ENCODE results near the gene ENDOV.

Gene ENDOV

DNA sequence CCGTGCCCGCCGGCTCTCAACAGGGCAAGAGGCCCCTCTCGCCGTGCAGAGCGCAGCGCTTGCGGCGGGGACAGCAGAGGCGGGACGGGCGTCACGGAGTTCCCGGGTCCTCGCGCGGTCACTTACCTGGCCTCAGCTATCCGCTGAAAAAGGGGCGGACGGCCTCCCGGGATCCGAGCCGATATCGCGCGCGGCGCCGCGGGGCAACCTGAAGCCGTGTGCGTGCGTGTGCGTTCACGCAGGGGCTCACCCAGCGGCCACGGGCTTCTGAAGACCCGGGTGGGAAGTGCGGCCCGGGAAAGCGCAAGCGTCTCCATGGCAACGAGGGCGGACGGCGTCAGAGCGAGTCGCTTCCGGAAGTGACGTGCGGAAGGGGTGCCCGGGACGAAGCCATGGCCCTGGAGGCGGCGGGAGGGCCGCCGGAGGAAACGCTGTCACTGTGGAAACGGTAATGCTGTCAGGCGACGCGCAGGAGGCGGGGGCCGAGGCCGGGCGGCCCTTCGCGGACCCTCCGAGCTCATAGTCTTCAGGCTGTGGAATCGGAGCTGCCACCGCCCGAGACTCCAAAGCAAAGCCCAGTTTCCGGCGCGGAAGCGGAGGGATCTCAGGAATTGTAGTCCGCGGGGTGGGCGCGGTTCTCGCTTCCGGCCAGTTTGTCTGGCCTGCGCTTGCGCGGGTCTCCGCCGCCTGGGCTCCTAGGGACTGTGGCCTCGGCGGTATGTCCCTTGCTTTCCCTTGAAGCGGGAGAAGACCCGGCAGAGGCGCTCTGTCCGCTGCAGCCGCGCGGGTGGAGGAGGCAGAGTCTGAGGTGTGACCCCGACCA is at the start of gene ENDOV:
Gene ENDOV, plus strand, starts transcription at position 365 of the 823 bp plus-strand sequence. Its CDS starts 28 bp downstream, at position 393.
- peak within 1 kb of the TSS; percentile 83 for H3K4me3 Mint-ChIP-seq
- peak; percentile 81 to 94 for DNase-seq (ENCODE audit: low spot score in 2 of 2)
- H3K4me1 Mint-ChIP-seq: peaks cover 39% of the 10 kb centered on the region
- H3K9me3 Mint-ChIP-seq: no peaks in the 10 kb centered on the region
- ATAC-seq: peak; percentile 96
- H3K36me3 Mint-ChIP-seq: peaks cover 26% of the 10 kb centered on the region
- peak within 1 kb of the TSS; percentile 75 for H3K27ac Mint-ChIP-seq

DNA sequence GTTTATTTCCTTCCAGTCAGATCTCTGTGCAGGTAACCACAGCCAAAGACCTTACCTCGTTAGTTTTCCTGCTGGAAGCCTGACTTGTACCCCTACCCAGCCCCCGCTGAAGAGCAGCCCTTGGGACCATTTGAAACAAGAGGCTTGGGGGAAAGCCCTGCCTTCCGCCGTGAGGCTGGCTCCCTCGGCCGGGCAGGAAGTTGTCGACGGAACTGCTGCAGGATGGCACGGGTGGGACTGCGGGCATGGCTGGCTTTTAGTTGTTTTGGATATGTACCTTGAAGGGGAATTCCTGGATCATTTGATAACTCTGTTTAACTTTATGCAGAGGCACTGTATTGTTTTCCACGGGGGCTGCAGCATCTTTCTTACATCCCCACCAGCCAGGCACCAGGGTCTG is 49.0 kb upstream of the ENDOV start:
- H3K27ac Mint-ChIP-seq: peak overlapping the region; percentile 50
- no peaks in the 10 kb centered on the region for H3K4me1 Mint-ChIP-seq
- H3K9me3 Mint-ChIP-seq: no peaks in the 10 kb centered on the region
- DNase-seq (ENCODE audit: low spot score in 2 of 2) (no peak), ATAC-seq (peak; percentile 7)
- H3K4me3 Mint-ChIP-seq: no peak overlapping the region
- peaks cover 100% of the 10 kb centered on the region for H3K36me3 Mint-ChIP-seq

DNA sequence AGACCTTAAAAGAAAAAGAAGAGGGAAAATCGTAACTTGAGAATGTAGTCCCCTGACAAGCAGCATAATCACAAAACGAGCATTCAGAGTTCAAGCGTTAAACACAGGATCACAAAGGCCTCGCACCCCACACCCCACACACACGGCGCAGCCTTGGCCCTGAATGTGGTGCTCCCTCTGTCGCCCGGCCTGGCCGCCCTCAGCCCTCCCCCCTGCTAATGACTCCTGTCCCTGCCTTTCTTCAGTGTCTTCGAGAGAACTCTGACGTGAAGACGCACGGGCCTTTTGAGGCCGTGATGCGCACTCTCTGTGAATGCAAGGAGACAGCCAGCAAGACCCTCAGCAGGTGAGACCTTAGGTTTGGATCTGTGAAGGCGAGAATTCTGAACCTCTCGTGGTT is 47.5 kb upstream of the ENDOV start:
- no peak for ATAC-seq

DNA sequence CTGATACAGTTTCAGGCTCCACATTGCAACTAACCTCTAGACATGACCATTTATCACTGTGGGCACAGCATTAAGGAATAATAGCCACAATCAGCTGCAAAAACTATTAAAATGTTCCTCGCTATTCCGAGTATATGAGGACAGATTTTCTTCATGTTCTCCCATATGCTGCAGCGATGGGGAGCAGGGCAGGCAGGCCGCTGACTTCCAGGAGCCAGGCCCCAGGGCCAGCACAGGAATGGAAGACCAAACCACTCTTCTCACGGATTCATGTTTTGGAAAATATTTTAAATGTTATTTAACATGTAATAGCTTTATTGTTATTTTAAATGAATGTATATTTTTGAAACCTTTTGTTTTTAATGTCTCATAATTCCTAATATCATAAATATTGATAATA is 43.8 kb upstream of the ENDOV start:
- Mint-ChIP-seq H3K36me3 (peaks cover 100% of the 10 kb centered on the region), H3K27ac (no peak overlapping the region), H3K4me1 (no peaks in the 10 kb centered on the region), H3K4me3 (no peak overlapping the region), H3K9me3 (no peaks in the 10 kb centered on the region)
- ATAC-seq (no peak), DNase-seq (ENCODE audit: low spot score in 2 of 2) (no peak)

More for the DNA sequence above, 47.5 kb upstream of the ENDOV start:
- DNase-seq (ENCODE audit: low spot score in 2 of 2): no peak
- Mint-ChIP-seq H3K27ac (peak overlapping the region; percentile 69), H3K9me3 (no peaks in the 10 kb centered on the region), H3K4me1 (no peaks in the 10 kb centered on the region), H3K36me3 (peaks cover 100% of the 10 kb centered on the region), H3K4me3 (no peak overlapping the region)

DNA sequence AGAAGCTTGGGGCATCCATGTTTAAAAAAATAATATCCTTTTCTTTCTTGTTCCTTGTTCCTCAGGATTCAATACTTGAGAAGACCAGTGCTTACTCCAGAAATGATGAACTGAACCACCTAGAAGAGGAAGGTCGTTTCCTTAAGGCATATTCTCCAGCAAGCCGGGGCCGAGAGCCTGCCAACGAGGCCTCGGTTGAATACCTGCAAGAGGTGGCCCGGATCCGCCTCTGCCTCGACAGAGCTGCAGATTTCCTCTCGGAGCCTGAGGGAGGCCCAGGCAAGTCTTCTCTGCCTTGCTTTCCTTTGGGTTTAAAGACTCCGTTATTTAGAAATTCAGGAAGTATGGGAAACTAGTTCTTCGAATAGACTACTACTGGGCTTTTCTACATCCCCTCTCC is 42.5 kb upstream of the ENDOV start:
- Mint-ChIP-seq H3K9me3 (no peaks in the 10 kb centered on the region), H3K27ac (no peak overlapping the region), H3K36me3 (peaks cover 100% of the 10 kb centered on the region), H3K4me1 (no peaks in the 10 kb centered on the region), H3K4me3 (no peak overlapping the region)
- DNase-seq (ENCODE audit: low spot score in 2 of 2) (no peak), ATAC-seq (no peak)

DNA sequence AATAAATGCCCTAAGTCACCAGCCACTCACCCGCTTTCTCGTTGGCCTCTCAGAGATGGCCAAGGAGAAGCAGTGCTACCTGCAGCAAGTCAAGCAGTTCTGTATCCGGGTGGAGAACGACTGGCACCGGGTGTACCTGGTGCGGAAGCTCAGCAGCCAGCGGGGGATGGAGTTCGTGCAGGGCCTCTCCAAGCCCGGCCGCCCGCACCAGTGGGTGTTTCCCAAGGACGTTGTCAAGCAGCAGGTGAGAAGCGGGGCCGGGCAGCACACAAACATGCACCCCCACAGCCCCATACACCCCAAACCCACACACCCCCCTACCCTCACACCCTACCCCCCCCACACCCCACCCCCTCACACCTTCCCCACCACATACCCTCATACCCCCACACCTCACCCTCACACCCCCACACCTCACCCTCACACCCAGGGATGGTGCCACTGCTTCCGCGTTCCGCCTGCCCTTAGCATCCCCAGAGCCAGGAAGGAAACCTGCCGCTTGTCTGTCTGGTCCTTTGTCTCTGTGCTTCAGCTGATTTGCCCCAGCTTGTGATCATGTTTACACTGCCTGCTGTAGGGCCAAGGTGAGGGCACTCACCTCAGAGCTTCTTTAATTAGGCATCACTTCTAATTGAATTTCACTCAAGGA is 41.9 kb upstream of the ENDOV start:
- no peak overlapping the region for H3K27ac Mint-ChIP-seq
- peaks cover 100% of the 10 kb centered on the region for H3K36me3 Mint-ChIP-seq
- no peaks in the 10 kb centered on the region for H3K9me3 Mint-ChIP-seq
- ATAC-seq: no peak
- H3K4me3 Mint-ChIP-seq: no peak overlapping the region
- DNase-seq (ENCODE audit: low spot score in 2 of 2): no peak
- no peaks in the 10 kb centered on the region for H3K4me1 Mint-ChIP-seq

DNA sequence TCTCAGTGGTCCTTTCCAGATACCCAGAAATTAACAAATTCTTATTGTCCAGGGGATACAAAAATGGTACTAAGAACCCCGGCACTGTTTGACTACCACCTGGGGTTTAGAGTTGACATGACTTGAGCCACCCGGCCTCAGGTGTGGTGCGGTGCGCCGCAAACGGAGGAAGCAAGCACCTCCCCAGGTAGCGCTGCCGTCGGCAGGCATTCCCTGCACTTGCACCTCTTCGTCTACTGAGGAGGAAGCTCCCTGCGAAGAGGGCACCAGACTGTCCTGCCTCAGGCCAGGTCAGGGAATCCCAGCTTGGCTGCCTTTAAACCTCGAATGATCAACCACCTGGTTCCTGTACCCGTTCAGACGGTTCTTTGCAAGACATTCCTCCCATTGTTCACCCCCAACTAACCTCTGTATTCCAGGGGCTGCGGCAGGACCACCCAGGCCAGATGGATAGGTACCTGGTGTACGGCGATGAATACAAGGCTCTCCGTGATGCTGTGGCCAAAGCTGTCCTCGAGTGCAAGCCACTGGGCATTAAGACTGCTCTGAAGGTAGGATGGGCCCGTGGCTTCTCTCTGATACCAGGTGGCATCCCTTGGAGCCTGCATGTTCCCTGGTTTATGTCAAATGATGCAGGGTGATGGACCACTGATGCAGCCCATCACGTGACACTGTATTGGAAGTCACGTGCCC is 40.8 kb upstream of the ENDOV start:
- Mint-ChIP-seq H3K9me3 (no peaks in the 10 kb centered on the region), H3K4me1 (no peaks in the 10 kb centered on the region), H3K36me3 (peaks cover 100% of the 10 kb centered on the region), H3K27ac (peak overlapping the region; percentile 56), H3K4me3 (no peak overlapping the region)
- no peak for ATAC-seq
- no peak for DNase-seq (ENCODE audit: low spot score in 2 of 2)

DNA sequence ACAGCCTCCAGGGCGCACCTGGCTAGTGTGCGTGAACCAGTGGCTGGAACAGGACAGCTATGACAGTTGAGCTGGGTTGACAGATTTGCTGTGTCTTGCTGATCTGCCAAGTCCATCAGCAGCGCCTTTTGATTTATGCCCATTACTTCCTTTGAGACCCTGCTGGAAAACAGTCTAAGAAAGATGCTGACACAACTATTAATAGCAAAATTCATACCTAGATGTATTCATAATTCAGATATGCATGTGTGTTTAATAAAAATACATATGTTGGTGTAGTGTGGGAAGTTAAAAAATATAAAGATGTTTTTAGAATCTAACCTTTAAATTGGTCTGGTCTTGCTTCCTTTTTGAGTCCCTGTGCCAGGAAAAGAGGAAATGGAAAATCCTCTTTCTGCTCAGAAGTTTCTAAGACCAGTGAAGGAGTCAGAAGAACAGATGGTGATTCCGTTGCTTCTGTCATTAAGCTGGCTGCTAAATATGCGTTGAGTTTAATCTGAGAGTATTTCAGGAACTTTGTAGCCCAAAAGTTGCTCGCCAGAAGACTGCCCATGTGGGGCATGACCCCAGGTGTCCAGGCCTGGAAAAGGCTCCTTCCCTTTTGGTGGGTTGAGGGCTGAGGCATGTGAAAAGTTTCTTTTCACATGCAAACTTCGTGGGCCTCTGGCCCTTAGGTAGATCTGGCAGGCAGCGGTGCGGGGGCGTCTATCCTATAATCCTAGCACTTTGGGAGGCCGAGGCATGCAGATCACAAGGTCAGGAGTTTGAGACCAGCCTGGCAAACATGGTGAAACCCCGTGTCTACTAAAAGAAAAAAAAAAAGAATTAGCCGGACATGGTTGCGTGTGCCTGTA is 40.0 kb upstream of the ENDOV start:
- H3K36me3 Mint-ChIP-seq: peaks cover 100% of the 10 kb centered on the region
- H3K27ac Mint-ChIP-seq: peak overlapping the region; percentile 56
- ATAC-seq (no peak), DNase-seq (ENCODE audit: low spot score in 2 of 2) (no peak)
- H3K4me1 Mint-ChIP-seq: no peaks in the 10 kb centered on the region
- no peaks in the 10 kb centered on the region for H3K9me3 Mint-ChIP-seq
- no peak overlapping the region for H3K4me3 Mint-ChIP-seq

DNA sequence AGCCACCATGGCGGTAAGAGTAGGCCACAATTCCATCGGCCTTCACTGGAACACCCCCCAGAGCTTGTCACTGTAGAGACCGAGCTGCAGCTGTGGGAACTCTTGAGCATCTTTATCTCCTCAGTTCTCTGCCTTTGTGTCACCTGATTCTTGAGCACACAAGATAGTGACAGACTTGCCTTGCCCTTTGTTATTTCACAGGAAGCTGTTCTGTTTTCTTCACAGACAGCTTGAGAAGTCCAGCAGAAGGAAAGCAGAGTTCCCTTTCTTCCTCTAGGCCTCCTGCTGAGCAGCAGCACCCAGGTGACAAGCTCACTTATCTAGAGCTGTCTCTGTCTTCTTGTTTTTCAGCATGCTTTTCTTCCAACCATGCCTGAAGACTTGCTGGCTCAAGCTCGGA is 38.4 kb upstream of the ENDOV start:
- DNase-seq (ENCODE audit: low spot score in 2 of 2) (no peak), ATAC-seq (no peak)
- Mint-ChIP-seq H3K9me3 (no peaks in the 10 kb centered on the region), H3K27ac (peak overlapping the region; percentile 56), H3K4me1 (no peaks in the 10 kb centered on the region), H3K4me3 (no peak overlapping the region), H3K36me3 (peaks cover 100% of the 10 kb centered on the region)

DNA sequence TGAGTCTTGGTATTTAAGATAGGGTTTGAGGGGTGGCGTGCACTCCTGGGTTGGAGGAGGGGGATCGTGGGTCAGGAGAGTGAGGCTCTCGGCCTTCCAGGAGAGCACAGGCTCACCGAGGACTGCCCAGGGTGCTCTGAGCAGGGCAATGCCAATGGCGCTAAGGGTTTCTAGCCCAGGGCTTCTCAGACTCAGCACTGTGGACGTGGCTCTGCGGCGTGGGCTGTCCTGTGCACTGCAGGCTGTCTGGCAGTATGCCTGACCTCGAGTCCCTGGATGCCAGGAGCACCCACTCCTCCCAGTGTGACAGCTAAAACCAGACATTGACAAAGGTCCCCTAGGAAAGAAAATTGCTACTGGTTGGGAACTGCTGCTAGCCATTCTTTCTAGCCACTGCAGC is 37.2 kb upstream of the ENDOV start:
- Mint-ChIP-seq H3K4me3 (no peak overlapping the region), H3K27ac (peak overlapping the region; percentile 41), H3K9me3 (no peaks in the 10 kb centered on the region), H3K36me3 (peaks cover 100% of the 10 kb centered on the region), H3K4me1 (no peaks in the 10 kb centered on the region)
- ATAC-seq: no peak
- DNase-seq (ENCODE audit: low spot score in 2 of 2): no peak

DNA sequence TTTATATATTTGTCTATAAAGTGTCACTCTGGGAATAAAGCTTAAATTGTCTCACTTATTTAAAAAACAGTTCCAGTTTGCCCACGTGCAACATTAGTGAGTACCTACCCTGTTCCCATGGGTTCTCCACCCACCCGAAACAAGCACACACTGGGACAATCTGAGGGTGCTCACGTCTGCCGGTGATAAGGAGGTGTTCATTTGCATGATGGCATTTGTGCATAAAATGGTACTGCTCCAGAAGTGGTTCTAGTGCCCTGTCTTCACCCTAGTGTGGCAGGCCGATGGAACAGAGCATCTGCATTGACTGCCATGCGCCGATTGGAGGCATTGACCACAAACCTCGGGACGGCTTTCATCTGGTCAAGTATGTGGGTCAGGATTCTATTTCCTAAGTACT is 35.6 kb upstream of the ENDOV start:
- ATAC-seq (no peak), DNase-seq (ENCODE audit: low spot score in 2 of 2) (no peak)
- Mint-ChIP-seq H3K36me3 (peaks cover 100% of the 10 kb centered on the region), H3K27ac (peak overlapping the region; percentile 41), H3K9me3 (no peaks in the 10 kb centered on the region), H3K4me3 (no peak overlapping the region), H3K4me1 (peaks cover 8% of the 10 kb centered on the region)

DNA sequence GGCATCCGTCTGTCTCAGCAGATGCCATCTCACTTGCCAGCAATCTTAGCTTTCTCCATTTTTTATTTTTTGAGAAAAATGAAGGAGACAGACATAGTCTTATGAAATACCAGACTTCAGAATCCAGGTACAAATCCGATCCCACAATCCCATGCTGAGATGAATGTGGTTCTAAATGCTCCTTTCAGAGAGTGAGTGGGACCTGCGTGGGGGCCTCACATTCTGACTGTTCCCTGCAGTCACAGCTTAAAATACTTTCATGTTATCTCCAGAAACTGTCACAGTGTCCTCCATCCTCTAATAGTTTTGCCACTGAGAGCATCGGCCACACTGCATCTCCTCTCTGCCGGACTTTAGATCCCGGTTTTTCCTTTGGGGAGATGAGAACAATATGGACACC is 34.9 kb upstream of the ENDOV start:
- H3K4me1 Mint-ChIP-seq: peaks cover 8% of the 10 kb centered on the region
- no peak for DNase-seq (ENCODE audit: low spot score in 2 of 2)
- no peak overlapping the region for H3K27ac Mint-ChIP-seq
- H3K9me3 Mint-ChIP-seq: no peaks in the 10 kb centered on the region
- no peak for ATAC-seq
- H3K4me3 Mint-ChIP-seq: no peak overlapping the region
- H3K36me3 Mint-ChIP-seq: peaks cover 100% of the 10 kb centered on the region

DNA sequence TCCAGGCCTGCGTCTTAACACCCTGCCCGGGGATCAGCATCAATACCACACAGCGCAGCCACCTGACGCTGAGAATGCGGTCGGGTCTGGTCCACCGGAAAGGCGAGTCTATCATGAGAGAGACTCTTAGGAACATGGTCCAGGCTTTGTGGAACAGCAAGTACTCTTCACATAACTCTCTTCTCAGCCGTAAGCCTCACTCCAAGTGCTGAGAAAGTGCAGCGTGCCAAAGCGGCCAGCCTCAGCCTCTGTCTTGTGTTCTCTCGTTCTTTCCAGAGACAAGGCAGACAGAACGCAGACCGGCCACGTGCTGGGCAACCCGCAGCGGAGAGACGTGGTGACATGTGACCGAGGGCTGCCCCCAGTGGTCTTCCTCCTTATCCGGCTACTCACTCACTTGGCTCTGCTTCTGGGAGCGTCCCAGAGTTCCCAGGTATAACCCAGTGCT is 34.4 kb upstream of the ENDOV start:
- H3K36me3 Mint-ChIP-seq: peaks cover 100% of the 10 kb centered on the region
- ATAC-seq (no peak), DNase-seq (ENCODE audit: low spot score in 2 of 2) (no peak)
- peak overlapping the region; percentile 26 for H3K27ac Mint-ChIP-seq
- no peaks in the 10 kb centered on the region for H3K9me3 Mint-ChIP-seq
- H3K4me1 Mint-ChIP-seq: peaks cover 8% of the 10 kb centered on the region
- no peak overlapping the region for H3K4me3 Mint-ChIP-seq

DNA sequence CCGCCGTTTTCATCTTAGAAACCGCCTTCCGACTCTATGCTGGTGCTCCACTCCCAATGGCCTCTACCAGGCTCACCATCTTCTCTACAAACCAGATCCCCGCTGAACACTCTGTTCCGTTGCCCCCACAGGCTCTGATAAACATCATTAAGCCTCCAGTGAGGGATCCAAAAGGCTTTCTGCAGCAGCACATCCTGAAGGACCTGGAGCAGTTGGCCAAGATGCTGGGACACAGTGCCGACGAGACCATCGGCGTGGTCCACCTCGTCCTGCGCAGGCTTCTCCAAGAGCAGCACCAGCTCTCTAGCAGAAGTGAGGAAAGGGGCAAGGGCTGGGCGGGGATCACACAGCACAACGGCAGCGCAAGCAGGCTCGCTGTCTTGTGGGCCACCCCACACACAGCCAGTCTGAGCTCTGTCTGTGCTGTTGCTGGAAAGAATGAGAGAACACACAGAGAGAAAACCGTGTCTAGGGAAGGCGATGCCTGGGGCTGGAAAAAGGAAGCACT is 33.5 kb upstream of the ENDOV start:
- Mint-ChIP-seq H3K4me3 (no peak overlapping the region), H3K27ac (peak overlapping the region; percentile 26), H3K4me1 (peaks cover 8% of the 10 kb centered on the region), H3K36me3 (peaks cover 100% of the 10 kb centered on the region), H3K9me3 (no peaks in the 10 kb centered on the region)
- no peak for ATAC-seq
- DNase-seq (ENCODE audit: low spot score in 2 of 2): no peak

DNA sequence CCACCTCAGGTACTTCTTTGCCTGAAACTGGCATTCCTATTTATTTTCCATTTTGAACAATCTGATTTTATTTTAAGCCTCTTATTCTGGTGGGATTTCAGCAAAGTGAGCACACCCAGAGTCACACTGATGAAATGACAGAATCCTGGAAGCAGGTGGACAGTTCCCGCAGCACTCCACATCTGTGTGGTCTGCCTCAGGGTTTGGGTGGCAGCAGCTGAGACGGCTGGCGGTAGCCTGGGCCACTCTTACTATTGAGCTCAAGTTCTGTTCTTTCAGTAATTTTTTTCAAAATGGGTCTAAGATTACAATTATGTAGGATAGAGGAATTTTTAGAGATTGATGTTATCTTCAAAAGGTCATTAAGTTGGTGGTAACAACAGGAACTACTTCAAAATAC is 32.5 kb upstream of the ENDOV start:
- Mint-ChIP-seq H3K36me3 (peaks cover 100% of the 10 kb centered on the region), H3K4me1 (peaks cover 8% of the 10 kb centered on the region), H3K9me3 (no peaks in the 10 kb centered on the region), H3K4me3 (no peak overlapping the region), H3K27ac (no peak overlapping the region)
- DNase-seq (ENCODE audit: low spot score in 2 of 2): no peak
- no peak for ATAC-seq

Measured in stimulated activated effector memory CD8-positive, alpha-beta T cell treated with anti-CD3 and anti-CD28 coated beads, Interleukin-12 subunit alpha, Interleukin-12 subunit beta, amount 100 ng/mL, for 72 hours (primary cell).